NCI-H2227 (cell line): Measurements from ENCODE around the gene SLC6A20.

Source experiments
- DNase-seq: peaks from one replicate; lab custom pipeline; 2025; ENCODE audit not compliant: unreplicated experiment; lab: John Stamatoyannopoulos, UW

The SLC6A20 gene

GRCh38 chr3:45803252-45803935, 7.1 kb upstream of the SLC6A20 start:
- no peak for DNase-seq

- no peak for DNase-seq
Measured at GRCh38 chr3:45802146-45802545, 5.8 kb upstream of the SLC6A20 start.

- no peak for DNase-seq
Measured at GRCh38 chr3:45800611-45801010, 4.3 kb upstream of the SLC6A20 start.

- DNase-seq, result no peak
Measured at GRCh38 chr3:45799586-45799985, 3.2 kb upstream of the SLC6A20 start.

- no peak for DNase-seq
Measured at GRCh38 chr3:45798034-45798433, 1.7 kb upstream of the SLC6A20 start.

- no peak for DNase-seq
Measured at GRCh38 chr3:45796902-45797637, 734 bp upstream of the SLC6A20 start.

GRCh38 chr3:45795509-45795881, 841 bp downstream of the SLC6A20 start:
- no peak for DNase-seq

- DNase-seq, result no peak
Measured at GRCh38 chr3:45794660-45795059, 1.7 kb downstream of the SLC6A20 start.

- no peak for DNase-seq
Measured at GRCh38 chr3:45794177-45794560, 2.2 kb downstream of the SLC6A20 start.

GRCh38 chr3:45793482-45794176, 2.7 kb downstream of the SLC6A20 start:
- no peak for DNase-seq

- no peak for DNase-seq
Measured at GRCh38 chr3:45792516-45793172, 3.7 kb downstream of the SLC6A20 start.

- no peak for DNase-seq
Measured at GRCh38 chr3:45792036-45792435, 4.3 kb downstream of the SLC6A20 start.

- DNase-seq, result peak; percentile 68
Measured at GRCh38 chr3:45790596-45790995, 5.7 kb downstream of the SLC6A20 start.

GRCh38 chr3:45789235-45789812, 7.0 kb downstream of the SLC6A20 start:
- no peak for DNase-seq

GRCh38 chr3:45787551-45787950, 8.8 kb downstream of the SLC6A20 start:
- no peak for DNase-seq

- DNase-seq, result no peak
Measured at GRCh38 chr3:45786801-45787495, 9.4 kb downstream of the SLC6A20 start.

- no peak for DNase-seq
Measured at GRCh38 chr3:45785605-45786150, 10.7 kb downstream of the SLC6A20 start.

- DNase-seq, result no peak
Measured at GRCh38 chr3:45783667-45784066, 12.7 kb downstream of the SLC6A20 start.

GRCh38 chr3:45782381-45782780, 14.0 kb downstream of the SLC6A20 start:
- DNase-seq, result no peak

- no peak for DNase-seq
Measured at GRCh38 chr3:45781841-45782240, 14.5 kb downstream of the SLC6A20 start.
